Activated naive CD8-positive, alpha-beta T cell treated with anti-CD3 and anti-CD28 coated beads for 36 hours (primary cell): ENCODE results near the gene SIN3B. TPM values are rescaled to one million over a fixed set of nuclear protein-coding genes. Genes with fewer than 3 reads are reported as not detected.

ENCODE experiments used
- DNase-seq: peaks from one replicate; pipeline ENCODE4 v3.0.0; 2021
- H3K27ac Mint-ChIP-seq: one replicate; pipeline ENCODE4 v1.8.0; 2022; ENCODE audit warnings: mild to moderate bottlenecking, moderate library complexity, mixed read lengths
- H3K27me3 Mint-ChIP-seq: one replicate; pipeline ENCODE4 v1.8.0; 2022; ENCODE audit warnings: mild to moderate bottlenecking, mixed read lengths
- H3K36me3 Mint-ChIP-seq: one replicate; pipeline ENCODE4 v1.8.0; 2021; ENCODE audit warnings: mild to moderate bottlenecking, mixed read lengths
- H3K4me1 Mint-ChIP-seq: one replicate; pipeline ENCODE4 v1.8.0; 2021; ENCODE audit warnings: mixed read lengths
- H3K4me3 Mint-ChIP-seq: one replicate; pipeline ENCODE4 v1.8.0; 2022; ENCODE audit warnings: mild to moderate bottlenecking, moderate library complexity, mixed read lengths
- H3K9me3 Mint-ChIP-seq: one replicate; pipeline ENCODE4 v1.8.0; 2022; ENCODE audit warnings: mixed read lengths
- total RNA-seq, 2 experiments: library from RNA; stranded (reverse); gene quantifications; one replicate each; pipeline ENCODE4 v1.2.3, GENCODE V29; 2021

SIN3B gene
- total RNA-seq, 2 experiments from 2014 or later = 27.4 to 28.6 TPM

DNA sequence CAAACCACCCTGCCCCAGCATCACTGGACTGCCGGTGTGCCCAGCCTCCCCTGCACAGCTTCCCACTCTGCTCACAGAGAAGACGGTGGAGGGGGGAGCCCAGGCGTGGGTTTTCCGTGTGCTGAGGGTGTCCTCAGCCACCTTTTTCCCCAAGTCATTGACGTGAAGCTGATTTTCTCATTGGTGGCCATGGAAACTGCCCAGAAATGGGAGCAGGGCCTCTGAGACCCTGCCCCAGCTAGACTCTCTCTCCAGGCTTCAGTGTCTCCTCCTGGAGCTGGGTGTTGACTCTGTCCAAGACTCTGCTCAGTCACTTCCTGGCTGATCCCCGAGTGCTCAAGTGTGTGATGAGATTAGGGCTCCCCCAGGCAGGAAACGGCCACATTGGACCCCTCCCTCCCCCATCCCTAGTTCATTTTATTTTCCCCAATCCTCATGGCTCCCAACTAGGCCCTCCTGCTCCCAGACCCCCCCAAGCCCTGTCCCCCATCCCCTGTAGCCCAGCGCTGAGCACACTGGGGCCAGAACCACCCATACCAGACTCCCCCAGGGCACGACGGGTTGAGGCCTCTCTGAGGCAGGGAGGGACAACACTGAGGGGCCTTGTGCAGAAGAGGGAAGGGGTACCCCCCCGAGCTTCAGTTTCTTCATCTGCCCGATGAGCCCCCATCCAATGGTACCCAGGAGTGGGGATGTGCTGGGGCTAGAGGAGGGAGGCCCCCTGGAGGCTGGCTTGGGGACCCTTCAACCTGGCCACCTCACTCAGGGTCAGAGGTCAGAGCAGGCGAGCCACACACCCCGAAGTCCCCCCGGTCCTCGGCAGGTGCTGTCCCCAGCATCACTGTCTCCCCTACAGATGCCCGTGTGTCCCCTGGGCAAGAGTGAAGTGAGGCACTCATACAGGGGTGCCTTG, 58.4 kb downstream of the SIN3B start:
- H3K36me3 Mint-ChIP-seq = peaks cover 1% of the 10 kb centered on the region
- peaks cover 6% of the 10 kb centered on the region for H3K4me1 Mint-ChIP-seq
- H3K27me3 Mint-ChIP-seq = peaks cover 38% of the 10 kb centered on the region
- no peak overlapping the region for H3K4me3 Mint-ChIP-seq
- H3K9me3 Mint-ChIP-seq = peaks cover 2% of the 10 kb centered on the region
- no peak overlapping the region for H3K27ac Mint-ChIP-seq
- DNase-seq = no peak

DNA sequence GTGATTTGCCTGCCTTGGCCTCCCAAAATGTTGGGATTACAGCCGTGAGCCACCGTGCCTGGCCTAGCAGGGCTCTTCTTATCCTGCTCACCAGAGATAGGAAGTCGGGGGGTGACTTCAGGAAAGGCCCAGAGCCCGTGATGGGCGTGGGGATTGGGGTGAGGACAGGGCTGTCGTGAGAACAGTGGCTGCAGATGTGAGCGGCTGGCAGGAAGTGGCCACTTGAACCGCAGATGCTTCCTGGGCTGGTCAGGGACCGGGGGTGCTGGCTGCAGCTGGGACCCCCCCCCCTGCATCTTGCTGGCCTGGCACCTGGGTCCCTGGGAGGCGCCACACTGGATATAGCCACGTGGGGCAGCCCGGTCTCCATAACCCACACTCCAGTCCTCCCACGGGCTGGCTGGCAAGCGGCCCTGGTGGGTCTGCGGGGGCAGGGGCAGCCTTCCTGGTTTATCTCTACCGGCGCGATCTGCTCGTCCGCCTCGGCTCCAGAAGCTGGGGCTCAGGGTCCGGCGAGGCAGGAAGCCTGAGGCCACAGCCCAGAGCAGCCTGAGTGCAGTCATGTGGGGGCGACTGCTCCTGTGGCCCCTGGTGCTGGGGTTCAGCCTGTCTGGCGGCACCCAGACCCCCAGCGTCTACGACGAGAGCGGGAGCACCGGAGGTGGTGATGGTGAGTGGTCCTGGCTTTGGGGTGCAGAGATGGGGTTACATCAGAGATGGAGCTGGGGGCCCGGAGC, 59.6 kb downstream of the SIN3B start, which contains the start of gene F2RL3:
TSS of gene F2RL3 (plus strand) at position 371 of the 737 bp plus-strand sequence. CDS start at position 562, 191 bp downstream.
- peaks cover 48% of the 10 kb centered on the region for H3K27me3 Mint-ChIP-seq
- no peaks in the 10 kb centered on the region for H3K9me3 Mint-ChIP-seq
- peaks cover 10% of the 10 kb centered on the region for H3K4me1 Mint-ChIP-seq
- no peak within 1 kb of the TSS for H3K4me3 Mint-ChIP-seq
- no peak for DNase-seq
- H3K36me3 Mint-ChIP-seq = no peaks in the 10 kb centered on the region
- no peak within 1 kb of the TSS for H3K27ac Mint-ChIP-seq

DNA sequence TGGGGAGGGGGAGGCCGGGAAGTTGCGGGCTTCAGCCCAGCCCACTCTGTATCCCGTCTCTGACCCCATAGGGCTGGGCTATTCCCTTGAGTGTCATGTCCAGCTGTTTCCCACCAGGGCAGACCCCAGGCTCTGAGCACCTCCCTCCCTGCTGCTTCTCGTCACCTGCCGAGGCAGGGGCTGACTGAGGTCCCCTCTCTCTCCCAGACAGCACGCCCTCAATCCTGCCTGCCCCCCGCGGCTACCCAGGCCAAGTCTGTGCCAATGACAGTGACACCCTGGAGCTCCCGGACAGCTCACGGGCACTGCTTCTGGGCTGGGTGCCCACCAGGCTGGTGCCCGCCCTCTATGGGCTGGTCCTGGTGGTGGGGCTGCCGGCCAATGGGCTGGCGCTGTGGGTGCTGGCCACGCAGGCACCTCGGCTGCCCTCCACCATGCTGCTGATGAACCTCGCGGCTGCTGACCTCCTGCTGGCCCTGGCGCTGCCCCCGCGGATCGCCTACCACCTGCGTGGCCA, 60.2 kb downstream of the SIN3B start:
- Mint-ChIP-seq H3K27me3 (peaks cover 54% of the 10 kb centered on the region), H3K27ac (no peak overlapping the region), H3K4me3 (no peak overlapping the region), H3K36me3 (no peaks in the 10 kb centered on the region), H3K9me3 (no peaks in the 10 kb centered on the region), H3K4me1 (peaks cover 10% of the 10 kb centered on the region)
- DNase-seq = no peak

DNA sequence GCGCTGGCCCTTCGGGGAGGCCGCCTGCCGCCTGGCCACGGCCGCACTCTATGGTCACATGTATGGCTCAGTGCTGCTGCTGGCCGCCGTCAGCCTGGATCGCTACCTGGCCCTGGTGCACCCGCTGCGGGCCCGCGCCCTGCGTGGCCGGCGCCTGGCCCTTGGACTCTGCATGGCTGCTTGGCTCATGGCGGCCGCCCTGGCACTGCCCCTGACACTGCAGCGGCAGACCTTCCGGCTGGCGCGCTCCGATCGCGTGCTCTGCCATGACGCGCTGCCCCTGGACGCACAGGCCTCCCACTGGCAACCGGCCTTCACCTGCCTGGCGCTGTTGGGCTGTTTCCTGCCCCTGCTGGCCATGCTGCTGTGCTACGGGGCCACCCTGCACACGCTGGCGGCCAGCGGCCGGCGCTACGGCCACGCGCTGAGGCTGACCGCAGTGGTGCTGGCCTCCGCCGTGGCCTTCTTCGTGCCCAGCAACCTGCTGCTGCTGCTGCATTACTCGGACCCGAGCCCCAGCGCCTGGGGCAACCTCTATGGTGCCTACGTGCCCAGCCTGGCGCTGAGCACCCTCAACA, 60.8 kb downstream of the SIN3B start:
- H3K4me3 Mint-ChIP-seq = no peak overlapping the region
- H3K9me3 Mint-ChIP-seq = no peaks in the 10 kb centered on the region
- peaks cover 60% of the 10 kb centered on the region for H3K27me3 Mint-ChIP-seq
- no peak overlapping the region for H3K27ac Mint-ChIP-seq
- H3K4me1 Mint-ChIP-seq = peaks cover 10% of the 10 kb centered on the region
- DNase-seq = no peak
- H3K36me3 Mint-ChIP-seq = no peaks in the 10 kb centered on the region

DNA sequence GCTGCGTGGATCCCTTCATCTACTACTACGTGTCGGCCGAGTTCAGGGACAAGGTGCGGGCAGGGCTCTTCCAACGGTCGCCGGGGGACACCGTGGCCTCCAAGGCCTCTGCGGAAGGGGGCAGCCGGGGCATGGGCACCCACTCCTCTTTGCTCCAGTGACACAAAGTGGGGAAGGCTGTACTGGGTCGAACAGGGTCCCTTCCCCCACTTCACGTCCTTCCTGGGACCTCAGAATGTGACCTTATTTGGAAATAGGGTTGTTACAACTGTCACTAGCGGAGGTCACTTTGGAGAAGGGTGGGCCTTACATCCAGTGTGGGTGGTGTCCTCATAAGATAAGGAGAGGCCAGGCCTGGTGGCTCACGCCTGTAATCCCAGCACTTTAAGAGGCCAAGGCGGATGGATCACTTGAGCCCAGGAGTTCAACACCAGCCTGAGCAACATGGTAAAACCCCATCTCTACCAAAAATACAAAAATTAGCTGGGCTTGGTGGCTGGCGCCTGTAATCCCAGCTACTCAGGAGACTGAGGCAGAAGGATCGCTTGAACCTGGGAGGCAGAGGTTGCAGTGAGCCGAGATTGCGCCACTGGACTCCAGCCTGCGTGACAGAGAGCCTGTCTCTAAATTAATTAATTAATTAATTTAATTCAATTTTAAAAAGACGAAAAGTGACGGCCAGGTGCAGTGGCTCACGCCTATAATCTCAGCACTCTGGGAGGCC, 61.4 kb downstream of the SIN3B start:
- Mint-ChIP-seq H3K9me3 (no peaks in the 10 kb centered on the region), H3K27ac (no peak overlapping the region), H3K27me3 (peaks cover 66% of the 10 kb centered on the region), H3K36me3 (peaks cover 2% of the 10 kb centered on the region), H3K4me3 (no peak overlapping the region), H3K4me1 (peaks cover 12% of the 10 kb centered on the region)
- no peak for DNase-seq

DNA sequence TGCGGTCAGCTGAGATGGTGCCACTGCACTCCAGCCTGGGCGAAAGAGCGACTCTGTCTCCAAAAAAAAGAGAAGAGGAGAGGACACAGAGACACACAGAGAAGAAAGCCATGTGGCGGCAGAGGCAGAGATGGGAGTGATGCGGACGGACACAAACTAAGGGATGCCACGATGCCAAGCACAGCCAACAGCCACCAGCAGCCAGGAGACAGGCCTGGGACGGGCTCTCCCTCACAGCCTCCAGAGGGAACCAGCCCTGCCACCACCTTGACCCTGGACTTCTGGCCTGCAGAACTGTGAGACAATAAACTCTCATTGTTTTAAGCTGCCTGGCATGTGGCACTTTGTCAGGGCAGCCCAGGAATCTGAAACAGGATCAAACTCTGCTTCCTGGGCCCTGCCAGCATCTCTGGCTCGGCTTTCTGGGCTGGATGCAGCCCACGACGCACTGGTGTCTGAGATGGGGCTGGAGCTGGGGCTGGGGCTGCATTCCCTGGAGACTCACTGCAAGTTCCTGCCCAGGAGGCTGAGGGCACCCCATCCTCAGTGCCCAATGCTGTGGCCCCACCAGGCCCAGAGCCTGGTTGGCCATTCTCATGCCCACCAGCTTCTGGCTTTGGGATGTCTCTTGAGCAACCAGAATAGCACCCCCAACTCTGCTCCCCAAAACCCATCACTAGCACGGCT, 62.6 kb downstream of the SIN3B start:
- Mint-ChIP-seq H3K4me3 (no peak overlapping the region), H3K4me1 (peaks cover 12% of the 10 kb centered on the region), H3K9me3 (no peaks in the 10 kb centered on the region), H3K27ac (no peak overlapping the region), H3K36me3 (peaks cover 2% of the 10 kb centered on the region), H3K27me3 (peaks cover 71% of the 10 kb centered on the region)
- no peak for DNase-seq

DNA sequence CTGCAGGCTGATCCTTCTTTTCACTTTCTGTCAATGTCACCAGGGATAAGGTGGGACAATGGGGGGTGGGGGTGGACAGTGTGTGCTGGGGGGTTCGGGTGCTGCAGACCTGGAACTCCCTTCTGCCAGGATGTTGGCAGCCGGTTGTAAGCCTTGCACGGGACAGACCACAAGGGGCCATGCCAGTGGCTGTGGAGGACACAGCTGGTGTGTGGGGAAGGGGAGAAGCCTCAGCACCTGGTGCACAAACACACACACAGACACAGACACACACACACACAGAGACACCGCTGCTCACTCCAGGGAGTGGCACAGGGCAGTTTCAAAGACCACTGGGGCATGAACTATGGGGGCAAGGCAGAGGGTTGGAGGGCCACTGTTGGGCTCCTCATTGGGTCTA, 63.2 kb downstream of the SIN3B start:
- H3K36me3 Mint-ChIP-seq = peaks cover 2% of the 10 kb centered on the region
- no peak overlapping the region for H3K27ac Mint-ChIP-seq
- peaks cover 75% of the 10 kb centered on the region for H3K27me3 Mint-ChIP-seq
- H3K9me3 Mint-ChIP-seq = no peaks in the 10 kb centered on the region
- peaks cover 13% of the 10 kb centered on the region for H3K4me1 Mint-ChIP-seq
- DNase-seq = no peak
- no peak overlapping the region for H3K4me3 Mint-ChIP-seq

DNA sequence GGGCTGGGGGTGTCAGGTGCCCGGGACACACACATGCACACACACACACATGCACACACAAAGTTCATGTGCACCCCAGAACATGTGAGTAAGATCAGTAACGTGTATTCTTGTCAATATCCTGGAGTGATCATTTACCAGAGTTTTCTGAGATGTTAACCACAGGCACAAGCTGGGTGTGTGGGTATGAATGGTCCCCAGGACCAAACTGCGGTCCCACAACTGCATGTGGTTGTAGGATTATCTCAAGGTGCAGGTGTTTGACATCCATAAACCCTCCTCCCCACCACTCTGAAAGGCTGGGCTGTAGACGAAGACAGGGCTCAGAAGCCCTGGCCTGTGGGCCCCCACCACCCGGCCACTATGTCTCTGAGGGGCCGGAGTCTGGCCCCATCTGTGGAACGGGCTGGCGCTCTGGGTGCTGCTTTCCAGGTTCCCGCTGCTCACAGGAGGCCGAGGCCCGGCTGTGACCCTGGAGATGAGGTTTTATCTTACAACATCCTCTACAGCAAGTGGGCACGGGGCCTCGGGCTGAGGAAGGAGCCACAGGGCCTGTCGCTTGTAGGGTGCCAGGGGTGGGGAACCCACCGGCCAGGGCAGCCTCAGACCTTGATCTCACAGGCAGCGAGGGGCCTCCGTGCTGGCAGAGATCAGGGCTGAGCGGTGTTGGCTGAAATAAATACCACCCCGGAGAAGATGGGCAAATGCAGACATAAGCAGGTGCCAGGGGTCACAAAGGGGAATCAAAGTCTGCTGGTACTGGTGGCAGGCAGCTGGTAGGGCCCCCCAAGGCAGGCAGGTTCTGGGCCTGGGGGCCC, 63.9 kb downstream of the SIN3B start:
- Mint-ChIP-seq H3K9me3 (no peaks in the 10 kb centered on the region), H3K4me3 (no peak overlapping the region), H3K27ac (no peak overlapping the region), H3K27me3 (peaks cover 71% of the 10 kb centered on the region), H3K4me1 (peaks cover 13% of the 10 kb centered on the region), H3K36me3 (peaks cover 2% of the 10 kb centered on the region)
- DNase-seq = no peak

DNA sequence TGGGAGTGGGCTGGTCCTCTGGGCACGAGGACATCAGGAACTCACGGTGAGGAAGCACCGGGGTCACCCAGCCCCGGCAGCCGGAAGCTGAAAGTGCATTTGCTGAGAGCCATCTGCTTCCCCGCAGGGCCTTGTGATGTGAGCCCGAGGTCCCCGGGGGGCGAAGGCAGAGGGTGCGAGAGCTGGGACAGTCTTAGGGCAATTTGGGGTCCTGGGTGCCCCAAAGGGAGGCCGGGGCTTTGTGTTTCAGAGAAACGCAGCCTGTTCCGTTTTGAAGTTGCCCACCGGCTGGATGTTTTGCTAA, 64.4 kb downstream of the SIN3B start:
- no peak for DNase-seq
- Mint-ChIP-seq H3K27me3 (peaks cover 72% of the 10 kb centered on the region), H3K4me3 (no peak overlapping the region), H3K4me1 (peaks cover 15% of the 10 kb centered on the region), H3K36me3 (peaks cover 2% of the 10 kb centered on the region), H3K9me3 (no peaks in the 10 kb centered on the region), H3K27ac (no peak overlapping the region)

DNA sequence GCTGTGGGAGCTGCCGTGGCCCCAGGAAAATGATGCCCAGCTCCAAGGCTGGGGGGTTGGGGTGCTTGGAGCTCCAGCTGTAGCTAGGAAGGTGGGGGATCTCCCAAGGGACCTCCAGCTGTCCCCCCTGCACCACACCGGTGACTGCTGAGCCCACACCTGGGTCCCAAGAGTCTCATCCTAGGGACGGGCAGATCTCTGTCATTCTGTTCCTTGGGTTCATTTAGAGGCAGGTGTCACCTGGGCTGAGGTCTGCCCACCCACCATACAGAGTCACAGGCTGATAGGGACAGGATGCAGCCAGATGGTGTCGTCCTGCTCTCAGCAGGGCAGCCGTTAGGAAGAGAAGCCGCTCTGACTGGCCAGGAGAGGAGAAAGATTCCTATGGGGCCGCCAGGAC, 64.9 kb downstream of the SIN3B start:
- Mint-ChIP-seq H3K9me3 (no peaks in the 10 kb centered on the region), H3K27ac (no peak overlapping the region), H3K36me3 (peaks cover 2% of the 10 kb centered on the region), H3K4me1 (peaks cover 14% of the 10 kb centered on the region), H3K4me3 (no peak overlapping the region), H3K27me3 (peaks cover 71% of the 10 kb centered on the region)
- no peak for DNase-seq

DNA sequence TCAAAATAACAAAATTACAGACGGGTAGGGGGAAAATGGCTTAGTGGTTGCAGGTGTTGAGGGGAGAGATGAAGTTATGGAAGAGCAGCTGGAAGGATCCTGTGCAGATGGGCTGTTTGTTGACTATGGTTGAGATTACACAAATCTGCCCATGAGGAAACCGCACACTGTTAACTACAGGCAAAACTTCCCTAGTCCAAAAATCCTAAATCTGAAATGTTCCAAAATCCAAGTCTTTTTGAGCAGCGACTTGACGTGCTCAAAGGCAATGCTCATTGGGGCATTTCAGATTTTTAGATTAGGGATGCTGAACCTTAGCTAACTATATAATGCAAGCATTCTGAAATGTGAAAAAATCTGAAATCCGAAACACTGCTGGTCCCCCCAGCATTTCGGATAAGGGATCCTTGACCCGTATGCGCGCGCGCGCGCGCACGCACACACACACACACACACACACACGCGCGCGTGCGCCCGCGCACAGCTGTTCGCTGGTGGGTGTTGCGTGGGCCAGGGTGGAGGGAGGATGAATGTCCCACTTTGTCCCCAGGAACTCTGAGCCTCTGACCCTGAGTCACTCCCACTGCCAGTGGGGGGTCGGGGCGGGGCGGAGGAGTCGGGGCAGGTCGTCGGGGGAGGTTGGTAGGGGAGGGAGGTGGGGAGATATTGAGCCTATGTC, 66.4 kb downstream of the SIN3B start:
- H3K4me3 Mint-ChIP-seq = no peak overlapping the region
- H3K27me3 Mint-ChIP-seq = peaks cover 68% of the 10 kb centered on the region
- H3K4me1 Mint-ChIP-seq = peaks cover 18% of the 10 kb centered on the region

DNA sequence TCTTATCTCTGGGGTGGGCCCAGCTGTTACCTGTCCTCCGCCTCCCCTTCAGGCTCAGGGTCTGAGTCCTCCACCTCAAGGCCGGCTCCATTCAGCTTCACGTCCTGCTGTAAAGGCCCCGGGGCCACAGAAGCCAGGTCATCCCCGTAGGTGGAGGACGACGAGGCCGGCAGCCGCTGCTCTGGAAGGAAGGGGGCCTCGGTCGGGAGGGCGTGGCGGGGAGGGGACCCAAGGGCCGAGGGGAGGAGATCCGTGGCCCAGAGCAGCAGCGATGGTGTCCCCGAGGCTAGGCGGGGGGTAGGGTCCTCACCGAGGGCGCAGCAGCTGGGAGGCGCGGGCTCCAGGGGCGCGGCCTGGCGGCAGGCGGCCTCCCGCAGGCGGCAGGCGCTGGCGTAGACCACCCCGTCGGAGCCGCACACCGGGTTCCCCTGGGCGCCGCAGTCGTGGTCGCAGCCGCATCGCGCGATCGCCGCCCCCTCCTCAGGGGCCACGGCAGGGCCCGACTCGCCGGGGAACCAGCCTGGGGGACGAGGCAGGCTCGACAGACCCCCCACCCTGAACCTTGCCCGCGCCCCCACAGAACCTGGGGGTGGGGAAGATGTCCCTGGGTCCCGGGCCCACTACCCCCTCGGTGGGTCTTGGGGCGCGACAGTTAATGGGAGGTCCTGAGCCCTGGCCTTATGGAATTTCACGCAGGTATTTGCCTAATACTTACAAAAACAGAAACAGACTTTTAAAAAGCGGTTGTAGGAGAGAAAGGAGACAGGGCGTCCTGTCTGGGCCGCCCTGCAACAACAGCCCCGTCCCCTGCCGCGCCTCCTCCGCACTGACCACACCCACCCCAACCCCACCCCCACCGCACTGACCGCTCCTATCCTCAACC, 67.2 kb downstream of the SIN3B start:
- H3K4me3 Mint-ChIP-seq = peak overlapping the region; percentile 51
- H3K9me3 Mint-ChIP-seq = no peaks in the 10 kb centered on the region
- H3K36me3 Mint-ChIP-seq = peaks cover 2% of the 10 kb centered on the region
- H3K27me3 Mint-ChIP-seq = peaks cover 62% of the 10 kb centered on the region
- H3K27ac Mint-ChIP-seq = no peak overlapping the region
- no peak for DNase-seq
- peaks cover 18% of the 10 kb centered on the region for H3K4me1 Mint-ChIP-seq

More for the DNA sequence above, 66.4 kb downstream of the SIN3B start:
- Mint-ChIP-seq H3K36me3 (peaks cover 2% of the 10 kb centered on the region), H3K27ac (no peak overlapping the region), H3K9me3 (no peaks in the 10 kb centered on the region)
- no peak for DNase-seq
